Lower leg skin (tissue), 3 donors: ENCODE data around the gene DRD2.

Experiments used
- POLR2A ChIP-seq, 2 donors: fragments of 450-650 bp; IDR thresholded peaks; one replicate each; pipeline ENCODE4 v1.6.1; 2016 to 2017; ENCODE audit warnings: antibody characterized with exemption in 2 of 2, mild to moderate bottlenecking in 1 of 2, moderate library complexity in 1 of 2
- TF ChIP-seq, protein P1 (sequence below), 3 donors: fragments of 450-650 bp; IDR thresholded peaks; one replicate each; pipeline ENCODE4 v1.5.1; 2016; ENCODE audit warnings: antibody characterized with exemption in 3 of 3, mild to moderate bottlenecking in 3 of 3, moderate library complexity in 2 of 3

DNA sequence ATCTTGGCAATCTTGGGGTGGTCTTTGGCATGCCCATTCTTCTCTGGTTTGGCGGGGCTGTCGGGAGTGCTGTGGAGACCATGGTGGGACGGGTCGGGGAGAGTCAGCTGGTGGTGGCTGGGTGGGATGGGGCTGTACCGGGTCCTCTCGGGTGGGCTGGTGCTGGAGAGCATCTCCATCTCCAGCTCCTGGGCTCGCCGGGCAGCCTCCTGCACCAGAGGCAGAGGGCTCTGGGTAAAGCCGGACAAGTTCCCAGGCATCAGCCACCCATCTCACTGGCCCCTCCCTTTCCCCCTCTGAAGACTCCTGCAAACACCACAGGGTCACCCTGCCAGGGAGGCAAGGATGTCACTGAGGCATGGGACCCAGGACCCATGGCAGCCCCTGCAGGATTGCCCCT, 62.5 kb downstream of the DRD2 start:
- TF ChIP-seq, protein P1, sequence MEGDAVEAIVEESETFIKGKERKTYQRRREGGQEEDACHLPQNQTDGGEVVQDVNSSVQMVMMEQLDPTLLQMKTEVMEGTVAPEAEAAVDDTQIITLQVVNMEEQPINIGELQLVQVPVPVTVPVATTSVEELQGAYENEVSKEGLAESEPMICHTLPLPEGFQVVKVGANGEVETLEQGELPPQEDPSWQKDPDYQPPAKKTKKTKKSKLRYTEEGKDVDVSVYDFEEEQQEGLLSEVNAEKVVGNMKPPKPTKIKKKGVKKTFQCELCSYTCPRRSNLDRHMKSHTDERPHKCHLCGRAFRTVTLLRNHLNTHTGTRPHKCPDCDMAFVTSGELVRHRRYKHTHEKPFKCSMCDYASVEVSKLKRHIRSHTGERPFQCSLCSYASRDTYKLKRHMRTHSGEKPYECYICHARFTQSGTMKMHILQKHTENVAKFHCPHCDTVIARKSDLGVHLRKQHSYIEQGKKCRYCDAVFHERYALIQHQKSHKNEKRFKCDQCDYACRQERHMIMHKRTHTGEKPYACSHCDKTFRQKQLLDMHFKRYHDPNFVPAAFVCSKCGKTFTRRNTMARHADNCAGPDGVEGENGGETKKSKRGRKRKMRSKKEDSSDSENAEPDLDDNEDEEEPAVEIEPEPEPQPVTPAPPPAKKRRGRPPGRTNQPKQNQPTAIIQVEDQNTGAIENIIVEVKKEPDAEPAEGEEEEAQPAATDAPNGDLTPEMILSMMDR (IDR thresholded peaks at IDR 0.05) = no peak
- no peak for TF ChIP-seq POLR2A (IDR thresholded peaks at IDR 0.05)
